Left kidney (tissue), 8 donors: ENCODE data around the gene TSHB. TPM values are rescaled to one million over a fixed set of nuclear protein-coding genes. Genes with fewer than 3 reads are reported as not detected.
"Not testable (repeated sequence)": the region's sequence is repeated elsewhere in the genome, so short reads cannot be mapped to it uniquely, and the experiment has no call there.

ENCODE experiments used
- DNase-seq: peaks from one replicate; pipeline ENCODE4 v3.0.0-alpha.2; 2013
- long read RNA-seq, 8 donors: transcript quantifications; one replicate each; lab custom pipeline, GENCODE V29; 2026
- polyA plus RNA-seq: library from polyadenylated mRNA; unstranded; fragments of 120-200 nt; gene quantifications from one replicate; pipeline ENCODE4 v1.2.1, GENCODE V29; 2013; ENCODE audit not compliant: insufficient read length

Gene TSHB
- polyA plus RNA-seq: 0.40 TPM
- long read RNA-seq, donor 1: 0 reads
- long read RNA-seq, donor 2: 0 reads
- long read RNA-seq, donor 3: 0 reads
- long read RNA-seq, donor 4: 0 reads
- long read RNA-seq, donor 5: 0 reads
- long read RNA-seq, donor 6: 0 reads
- long read RNA-seq, donor 7: 0 reads
- long read RNA-seq, donor 8: 0 reads

DNA sequence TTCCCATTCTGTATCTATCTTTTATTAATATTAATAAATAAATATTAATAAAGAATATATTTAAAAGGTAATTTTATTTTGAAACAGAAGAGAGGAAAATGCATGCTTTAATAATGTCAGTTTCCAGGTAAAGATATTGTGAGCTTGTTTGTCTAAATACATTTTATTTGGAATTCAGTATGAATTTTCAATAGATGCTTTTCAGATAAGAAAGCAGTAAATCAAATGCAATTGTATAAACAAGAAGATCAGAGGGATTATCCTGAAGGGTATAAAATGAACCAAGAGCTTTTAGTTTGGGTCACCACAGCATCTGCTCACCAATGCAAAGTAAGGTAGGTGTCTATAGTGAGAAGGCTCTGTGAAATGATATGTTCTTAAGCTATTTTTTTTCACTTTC is at the start of gene TSHB:
TSS of gene TSHB (plus strand) at position 301 of the 400 bp plus-strand sequence. CDS start 3,537 bp downstream, outside the sequence.
- no peak for DNase-seq

DNA sequence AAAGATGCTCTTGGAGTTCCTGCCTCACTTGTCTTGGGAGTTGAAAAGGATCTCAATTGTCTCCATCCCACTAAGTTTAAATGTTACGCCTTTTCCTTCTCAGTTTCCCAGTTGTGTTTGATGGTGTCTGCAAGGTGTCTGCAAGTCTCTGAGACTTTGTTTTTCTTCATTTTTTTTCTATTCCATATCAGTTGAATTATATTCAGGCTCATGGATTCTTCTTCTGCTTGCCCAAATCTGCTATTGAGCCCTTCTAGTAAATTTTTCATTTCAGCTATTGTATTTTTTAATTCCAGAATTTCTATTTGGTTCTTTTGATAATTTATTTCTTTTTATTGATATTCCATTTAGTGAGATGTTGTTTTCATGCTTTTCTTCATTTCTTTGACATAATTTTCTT is 47.4 kb upstream of the TSHB start:
- no peak for DNase-seq

DNA sequence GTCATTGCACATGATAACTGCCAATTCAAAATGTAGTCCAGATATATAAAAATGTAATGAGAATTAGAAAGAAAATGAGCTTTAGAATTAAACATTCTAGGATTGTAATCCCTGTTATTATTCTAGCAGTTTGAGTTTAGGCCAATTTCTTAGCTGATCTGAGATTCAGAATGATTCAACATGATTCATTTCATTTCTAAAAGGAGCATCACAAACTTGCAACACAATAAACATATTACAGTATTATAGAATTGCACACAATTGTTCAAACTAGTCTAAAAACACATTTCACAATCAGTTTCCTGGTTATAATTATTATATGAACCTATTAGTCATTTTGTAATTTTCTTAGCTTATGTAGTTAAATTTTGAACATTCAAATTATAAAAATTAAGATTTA is 43.3 kb upstream of the TSHB start:
- no peak for DNase-seq

DNA sequence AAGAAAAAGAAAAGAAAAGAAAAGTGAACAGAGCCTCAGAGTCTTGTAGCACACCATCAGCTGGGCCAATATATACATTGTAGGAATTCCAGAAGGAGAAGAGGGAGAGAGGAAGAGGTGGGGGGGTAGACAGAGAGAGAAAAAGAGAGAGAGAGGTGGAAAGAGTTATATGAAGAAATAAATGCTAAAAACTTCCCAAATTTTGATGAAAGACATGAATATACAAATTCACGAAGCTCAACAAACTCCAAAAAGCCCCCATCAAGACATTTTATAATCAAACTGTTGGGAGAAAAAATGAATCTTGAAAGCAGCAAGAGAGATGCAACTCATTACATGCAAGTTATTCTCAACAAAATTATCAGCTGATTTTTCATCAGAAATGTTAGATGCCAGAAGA is 41.5 kb upstream of the TSHB start:
- DNase-seq: no peak

DNA sequence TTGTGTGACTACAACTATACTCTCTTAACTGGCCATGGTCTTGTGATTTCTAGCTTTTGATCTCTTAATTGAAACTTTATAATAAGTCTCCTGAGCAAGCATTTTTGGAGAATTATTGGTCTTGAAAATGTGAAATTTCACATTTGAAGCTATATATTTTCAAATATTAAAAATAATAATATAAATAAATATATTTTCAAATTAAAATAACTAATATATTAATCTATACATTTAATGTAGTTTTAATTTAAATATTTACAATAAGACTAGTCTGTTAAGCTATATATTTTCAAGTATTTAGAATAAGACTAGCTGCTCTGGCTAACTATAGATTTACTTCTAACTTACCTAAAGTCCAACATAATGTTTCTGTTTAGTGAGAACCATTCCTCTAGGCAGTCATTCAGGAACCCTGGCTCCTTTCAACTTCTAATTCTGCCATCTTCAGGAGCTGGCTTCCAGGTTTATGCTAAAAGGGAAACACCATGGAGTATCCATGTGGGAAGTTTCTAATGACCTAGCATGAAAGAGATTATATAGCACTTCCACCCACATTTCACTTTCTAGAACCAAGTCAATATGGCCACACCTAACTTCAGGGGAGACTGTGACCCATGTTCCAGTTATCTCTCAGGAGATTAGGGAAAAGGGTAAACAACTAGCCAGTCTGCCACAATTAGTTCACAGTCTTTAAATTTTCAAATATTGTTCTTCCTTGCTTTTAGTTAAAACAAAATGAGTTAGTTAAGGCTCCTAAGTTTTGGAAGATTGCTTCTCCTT is 31.9 kb upstream of the TSHB start:
- no peak for DNase-seq

DNA sequence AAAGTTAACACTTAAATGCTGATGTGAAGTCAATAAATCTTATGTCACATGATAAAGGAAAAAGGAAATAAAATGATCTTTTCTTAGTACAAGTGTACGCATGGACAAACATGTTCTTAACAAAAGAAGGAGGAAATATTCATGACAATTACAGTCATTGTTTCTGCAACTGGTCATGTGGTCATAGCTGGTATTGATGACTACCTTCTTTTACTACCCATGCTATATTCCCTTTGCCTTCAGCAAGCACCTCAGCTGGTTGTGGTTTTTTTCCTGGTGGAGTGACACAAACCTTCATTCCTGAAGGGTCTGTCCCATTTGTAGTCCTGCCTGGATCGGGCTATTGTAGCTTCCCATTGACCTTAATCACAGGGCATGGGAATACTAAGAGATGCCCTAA is 23.4 kb upstream of the TSHB start:
- no peak for DNase-seq

DNA sequence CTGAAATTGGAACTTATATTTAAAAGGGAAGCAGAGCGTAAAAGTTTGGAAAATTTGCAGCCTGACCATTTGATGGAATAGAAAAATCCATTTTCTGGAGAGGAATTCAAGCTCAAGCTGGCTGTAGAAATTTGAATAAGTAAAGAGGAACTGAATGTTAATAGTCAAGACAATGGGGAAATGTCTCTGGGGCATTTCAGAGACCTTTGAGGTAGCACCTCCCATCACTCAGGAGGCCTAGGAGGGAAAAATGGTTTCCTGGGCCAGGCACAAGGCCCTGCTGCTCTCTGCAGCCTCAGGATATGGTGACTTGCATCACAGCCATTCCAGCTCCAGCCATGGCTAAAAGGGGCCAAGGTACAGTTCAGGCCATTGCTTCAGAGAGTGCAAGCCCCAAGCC is 17.6 kb upstream of the TSHB start:
- DNase-seq: no peak

DNA sequence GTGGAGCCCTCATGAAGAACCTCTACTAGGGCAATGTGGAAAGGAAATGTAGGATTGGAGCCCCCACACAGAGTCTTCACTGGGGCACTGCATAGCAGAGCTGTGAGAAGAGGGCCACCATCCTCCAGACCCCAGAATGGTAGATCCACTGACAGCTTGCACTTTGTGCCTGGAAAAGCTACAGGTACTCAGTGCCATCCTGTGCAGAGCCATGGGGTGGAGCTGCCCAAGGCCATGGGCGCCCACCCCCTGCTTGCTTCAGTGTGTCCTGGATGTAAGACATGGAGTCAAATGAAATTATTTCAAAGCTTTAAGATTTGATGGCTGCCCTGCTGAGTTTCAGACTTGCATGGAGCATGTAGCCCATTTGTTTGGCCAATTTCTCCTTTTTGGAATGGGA is 17.2 kb upstream of the TSHB start:
- DNase-seq: no peak

DNA sequence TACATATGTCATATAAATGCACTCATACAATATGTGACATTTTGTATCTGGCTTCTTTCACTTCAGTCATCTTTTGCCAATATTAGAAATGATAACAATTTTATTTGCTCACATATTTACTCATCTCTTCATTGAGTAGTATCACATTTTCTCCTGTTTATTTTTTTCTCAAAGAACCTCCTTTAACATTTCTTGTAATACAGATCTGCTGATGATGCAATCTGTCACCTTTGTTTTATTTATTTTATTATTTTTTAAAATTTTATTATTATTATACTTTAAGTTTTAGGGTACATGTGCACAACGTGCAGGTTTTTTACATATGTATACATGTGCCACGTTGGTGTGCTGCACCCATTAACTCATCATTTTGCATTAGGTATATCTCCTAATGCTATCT is 15.8 kb upstream of the TSHB start:
- no peak for DNase-seq

DNA sequence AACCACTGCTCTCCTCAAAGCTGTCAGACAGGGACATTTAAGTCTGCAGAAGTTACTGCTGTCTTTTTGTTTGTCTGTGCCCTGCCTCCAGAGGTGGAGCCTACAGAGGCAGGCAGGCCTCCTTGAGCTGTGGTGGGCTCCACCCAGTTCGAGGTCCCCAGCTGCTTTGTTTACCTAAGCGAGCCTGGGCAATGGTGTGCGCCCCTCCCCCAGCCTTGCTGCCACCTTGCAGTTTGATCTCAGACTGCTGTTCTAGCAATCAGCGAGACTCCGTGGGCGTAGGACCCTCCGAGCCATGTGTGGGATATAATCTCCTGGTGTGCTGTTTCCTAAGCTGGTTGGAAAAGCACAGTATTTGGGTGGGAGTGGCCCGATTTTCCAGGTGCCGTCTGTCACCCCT is 10.1 kb upstream of the TSHB start:
- DNase-seq: not testable (repeated sequence)

DNA sequence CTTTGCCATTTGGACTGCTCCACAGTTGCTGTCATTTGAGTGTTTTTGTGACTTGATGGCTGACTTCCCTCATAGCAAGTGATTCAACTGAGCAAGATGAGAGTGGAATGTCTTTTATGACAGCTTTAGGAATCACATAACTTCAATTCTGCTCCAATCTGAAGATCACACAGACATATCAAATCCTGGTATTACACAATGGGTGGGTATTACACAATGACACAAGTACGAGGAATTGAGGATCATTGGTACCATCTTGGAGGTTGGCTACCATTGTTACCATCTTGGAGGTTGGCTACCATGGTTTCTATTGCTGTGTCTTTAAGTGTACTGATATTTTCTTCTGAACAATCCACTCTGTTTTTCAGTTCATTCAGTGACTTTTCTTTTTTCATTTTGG is 8.5 kb upstream of the TSHB start:
- DNase-seq: no peak

DNA sequence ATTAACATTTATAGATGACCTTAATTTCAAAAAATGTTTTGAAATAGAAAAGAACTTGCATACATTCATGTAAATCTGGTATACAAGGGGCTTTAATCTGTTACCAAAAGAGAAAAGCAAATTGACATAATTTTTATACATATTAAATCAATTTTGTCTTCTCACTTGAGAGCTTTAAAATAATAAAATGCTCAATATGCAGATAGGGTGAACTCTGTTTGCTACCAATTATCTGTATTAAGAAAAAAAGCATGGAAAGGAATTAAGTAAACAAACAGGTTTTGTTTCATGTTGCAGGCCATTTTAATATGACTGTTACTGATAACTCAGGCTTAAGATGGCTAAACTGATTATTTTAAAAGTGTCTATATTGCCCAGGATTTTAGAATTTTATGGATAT is 6.0 kb upstream of the TSHB start:
- no peak for DNase-seq

DNA sequence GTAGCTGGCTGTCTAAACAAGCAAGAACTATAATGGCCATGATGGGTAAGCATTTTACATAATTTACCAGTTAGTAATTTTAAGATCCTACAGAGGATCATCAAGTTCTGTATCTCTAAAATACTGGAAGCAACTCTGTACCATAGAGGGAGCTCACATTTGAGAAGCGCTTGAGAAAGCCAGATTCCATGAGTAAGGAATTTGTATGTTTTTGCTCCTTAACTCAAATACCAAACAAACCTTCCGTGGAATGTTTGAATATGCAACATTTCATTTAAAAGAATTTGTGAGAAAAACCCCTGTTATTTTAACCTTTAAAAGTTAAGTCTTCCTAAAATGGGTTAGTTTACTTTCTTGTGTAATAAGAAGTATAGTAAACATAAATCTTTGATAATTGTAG is 2.0 kb downstream of the TSHB start:
- DNase-seq: no peak

DNA sequence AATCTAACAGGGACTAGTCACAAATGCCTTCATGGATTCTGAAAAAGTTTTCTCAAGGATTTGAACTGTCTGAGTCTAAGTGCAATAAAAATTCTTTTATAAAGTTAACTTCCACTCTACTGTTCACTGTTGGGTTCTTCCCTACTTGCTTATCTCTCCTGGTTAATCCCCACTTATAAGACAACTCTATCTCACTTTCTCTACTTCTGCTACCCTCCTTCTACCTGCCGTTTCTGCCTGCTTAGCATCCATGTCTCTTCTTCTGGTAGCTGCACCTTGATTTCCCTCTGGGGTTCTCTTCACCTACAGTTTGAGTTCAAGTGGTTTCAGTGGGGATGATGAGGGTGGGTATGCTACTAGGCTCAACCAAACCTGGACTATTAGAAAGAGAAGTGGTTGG is 6.0 kb downstream of the TSHB start:
- no peak for DNase-seq

DNA sequence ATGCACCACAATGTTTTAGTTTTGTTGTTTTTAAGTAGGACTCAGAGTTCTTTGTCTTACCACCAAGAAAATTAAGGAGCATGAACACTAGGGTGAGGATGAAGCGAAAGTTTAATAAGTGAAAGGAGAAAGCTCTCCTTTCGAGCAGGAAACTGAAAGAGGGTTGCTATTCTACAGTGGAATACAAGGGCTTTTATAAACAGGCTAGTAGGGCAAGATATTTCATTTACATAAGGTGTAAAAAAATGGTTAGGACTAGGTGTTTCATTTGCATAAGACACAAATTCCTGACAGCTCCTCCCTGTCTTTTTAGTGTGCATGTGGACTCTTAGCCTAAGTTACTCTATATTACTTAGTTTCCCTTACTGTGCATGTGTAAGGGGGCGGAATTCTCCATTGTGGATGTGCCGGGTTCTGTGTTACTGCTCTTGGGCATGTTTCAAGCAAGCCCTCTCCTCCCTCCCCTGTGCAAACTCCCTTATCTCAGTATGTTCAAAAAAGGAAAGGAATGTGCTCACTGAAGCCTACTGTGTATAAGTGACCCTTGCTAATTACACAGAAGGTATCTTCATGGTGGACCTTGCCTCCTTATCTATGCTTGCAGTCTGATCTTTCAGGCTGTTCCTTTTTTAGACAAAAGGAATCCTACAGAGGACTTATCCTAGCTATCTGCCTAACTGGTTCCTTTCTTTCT is 7.3 kb downstream of the TSHB start:
- DNase-seq: no peak

DNA sequence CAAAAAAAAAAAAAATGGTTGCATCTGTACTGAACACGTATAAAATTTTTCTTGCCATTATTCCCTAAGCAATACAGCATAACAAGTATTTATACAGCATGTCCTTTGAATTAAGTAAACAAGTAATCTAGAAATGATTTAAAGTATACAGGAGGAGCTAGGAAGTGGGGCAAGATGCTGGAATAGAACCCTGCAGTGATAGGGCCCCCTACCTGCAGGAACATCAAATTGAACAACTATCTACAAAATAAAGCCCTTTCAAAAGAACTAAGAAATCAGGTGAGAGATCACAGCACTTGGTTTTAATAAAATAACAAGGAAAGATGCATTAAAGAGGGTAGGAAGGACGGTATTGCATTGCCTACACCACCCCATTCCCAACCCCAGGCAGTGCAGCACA is 10.9 kb downstream of the TSHB start:
- no peak for DNase-seq

DNA sequence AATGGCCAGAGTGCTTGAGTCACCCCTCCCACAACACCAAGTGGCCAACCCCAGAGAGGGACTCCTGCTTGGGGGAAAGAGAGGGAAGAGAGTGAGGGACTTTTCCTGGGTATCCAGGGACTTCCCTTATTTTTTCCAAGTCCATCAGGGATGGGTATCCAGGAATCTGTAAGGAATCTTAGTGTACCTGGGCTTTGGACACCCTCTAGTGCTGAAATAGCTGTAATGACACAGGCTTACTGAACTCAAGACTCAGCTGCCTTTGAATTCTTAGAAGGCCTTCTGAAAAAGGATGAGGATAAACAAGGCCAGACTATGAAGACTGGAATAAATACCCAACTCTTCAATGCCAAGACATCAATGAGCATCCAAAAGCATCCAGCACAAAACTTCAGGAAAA is 12.0 kb downstream of the TSHB start:
- no peak for DNase-seq

DNA sequence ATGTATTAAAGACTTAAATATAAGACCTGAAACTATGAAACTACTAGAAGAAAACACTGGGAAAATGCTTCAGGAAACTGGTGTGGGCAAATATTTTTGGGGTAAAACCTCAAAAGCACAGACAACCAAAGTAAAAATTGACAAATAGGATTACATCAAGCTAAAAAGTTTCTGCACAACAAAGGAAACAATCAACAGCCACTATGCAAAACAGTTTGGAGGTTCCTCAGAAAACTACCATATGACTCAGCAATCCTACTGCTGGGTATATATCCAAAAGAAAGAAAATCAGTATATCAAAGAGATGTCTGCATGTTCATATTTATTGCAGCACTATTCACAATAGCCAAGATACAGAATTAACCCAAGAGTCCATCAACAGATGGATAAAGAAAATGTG is 17.1 kb downstream of the TSHB start:
- no peak for DNase-seq

DNA sequence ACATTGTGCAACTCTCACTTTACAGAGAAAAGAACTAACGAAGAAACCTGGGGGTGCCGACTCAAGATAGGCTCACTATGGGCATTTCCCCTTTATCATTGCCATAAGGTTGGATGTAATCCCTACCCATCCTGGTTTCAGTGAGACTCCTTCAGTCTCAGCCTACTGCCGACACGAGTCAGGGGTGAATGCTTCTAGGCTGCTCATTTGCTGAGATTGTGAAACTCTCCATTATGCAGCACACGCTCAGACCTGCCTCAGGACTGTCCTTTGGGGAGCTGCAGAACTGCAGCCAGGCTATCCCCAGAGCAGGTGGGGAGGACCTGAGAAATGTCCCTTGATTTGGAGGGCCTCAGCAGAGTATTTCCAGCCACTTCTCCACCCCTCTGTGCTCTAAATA is 22.2 kb downstream of the TSHB start:
- DNase-seq: no peak

DNA sequence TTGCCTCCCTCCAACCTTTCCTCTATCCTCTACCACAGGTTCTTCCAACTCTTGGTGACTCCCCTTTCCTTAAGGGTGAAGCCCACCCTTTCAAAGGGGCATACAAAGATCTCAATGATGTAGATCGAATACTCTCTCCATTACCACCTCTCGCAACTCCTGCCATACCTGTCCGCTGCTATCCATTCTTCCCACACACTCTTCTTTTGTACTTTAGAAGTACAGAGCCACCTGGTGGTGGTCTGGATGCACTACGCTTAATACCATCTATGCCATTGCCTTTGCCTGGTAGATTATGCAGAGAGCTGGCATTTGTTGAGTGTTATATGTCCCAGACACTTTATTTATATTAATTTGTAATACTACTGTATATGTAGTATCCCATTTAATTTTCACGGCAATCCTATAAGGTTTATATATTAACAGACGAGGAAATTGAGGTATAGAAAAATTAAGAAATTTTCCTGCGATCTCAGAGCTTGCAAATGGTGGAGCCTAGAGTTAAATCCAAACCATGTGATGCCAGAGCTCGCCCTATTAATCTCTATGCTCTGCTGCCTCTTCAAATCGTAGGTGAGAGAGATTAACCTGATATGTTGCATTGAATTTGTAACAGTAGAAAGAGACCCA is 22.9 kb downstream of the TSHB start:
- DNase-seq: peak; percentile 61

DNA sequence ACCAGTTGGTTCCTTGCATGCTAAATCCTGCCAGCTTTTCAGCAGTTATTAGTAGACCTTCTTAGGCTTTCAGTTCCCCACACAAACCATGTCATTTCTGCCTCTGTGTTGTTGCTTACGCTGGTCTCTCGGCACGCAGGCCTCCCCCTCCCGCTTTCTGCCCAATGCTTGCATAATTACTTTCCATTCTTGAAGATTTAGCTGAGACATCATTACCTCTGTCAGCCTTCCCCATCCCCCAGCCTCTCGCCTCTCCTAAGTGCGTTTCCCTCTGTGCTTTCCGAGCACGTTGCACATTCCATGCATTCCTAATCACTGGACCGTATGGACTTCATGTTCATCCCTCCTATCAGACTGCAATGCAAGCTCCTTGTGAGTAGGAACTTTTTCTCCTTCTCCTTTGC is 26.8 kb downstream of the TSHB start:
- peak; percentile 85 for DNase-seq

DNA sequence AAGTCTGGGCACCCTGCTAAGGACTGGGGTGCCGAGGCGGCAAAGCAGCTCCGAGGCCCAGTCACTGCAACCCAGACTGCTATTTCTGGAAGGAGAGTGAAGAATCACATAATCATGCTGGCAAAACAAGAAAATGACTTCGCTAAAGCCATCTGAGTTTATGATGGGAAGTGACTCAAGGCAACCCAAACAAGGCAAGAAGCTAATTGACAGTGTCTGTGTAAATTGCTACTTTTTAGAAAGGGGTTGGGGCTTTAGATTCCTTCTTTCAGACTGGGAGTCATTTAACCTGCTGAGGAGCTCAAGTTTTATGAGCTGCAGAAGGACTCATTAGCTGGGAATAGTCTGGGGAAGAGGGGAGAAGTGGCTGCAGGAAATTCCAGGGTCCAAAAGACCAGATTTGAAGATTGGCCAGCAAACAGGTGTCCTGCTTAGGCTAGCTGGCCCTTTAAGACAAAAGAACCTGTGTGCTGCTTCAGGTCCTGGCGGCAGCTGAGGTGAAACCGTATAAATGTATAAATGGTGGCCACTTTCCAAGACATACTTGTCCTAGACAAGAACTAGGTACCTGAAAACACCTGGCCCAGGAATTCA is 28.1 kb downstream of the TSHB start:
- DNase-seq: no peak

DNA sequence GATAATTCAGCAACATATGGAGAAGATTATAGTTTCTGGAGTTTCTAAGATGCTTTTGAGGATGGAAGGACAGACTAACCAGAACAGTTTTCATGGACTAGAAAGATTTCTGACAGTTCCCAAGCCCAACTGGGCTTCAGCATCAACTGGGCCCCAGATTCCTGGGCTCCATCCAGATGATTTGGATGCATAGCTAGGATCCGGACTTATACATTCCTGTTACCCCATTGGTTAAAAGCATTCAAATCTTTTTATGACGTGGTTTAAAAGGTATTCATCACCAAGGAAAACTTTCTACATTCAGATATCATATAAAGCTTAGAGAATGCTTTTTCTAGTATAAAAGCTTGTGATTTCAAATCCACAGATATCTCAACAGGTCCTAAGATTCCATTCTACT is 29.7 kb downstream of the TSHB start:
- no peak for DNase-seq
